ENCODE results near the gene PCSK5.
"Not testable (repeated sequence)": the region's sequence is repeated elsewhere in the genome, so short reads cannot be mapped to it uniquely, and the experiment has no call there.

The PCSK5 gene

DNA sequence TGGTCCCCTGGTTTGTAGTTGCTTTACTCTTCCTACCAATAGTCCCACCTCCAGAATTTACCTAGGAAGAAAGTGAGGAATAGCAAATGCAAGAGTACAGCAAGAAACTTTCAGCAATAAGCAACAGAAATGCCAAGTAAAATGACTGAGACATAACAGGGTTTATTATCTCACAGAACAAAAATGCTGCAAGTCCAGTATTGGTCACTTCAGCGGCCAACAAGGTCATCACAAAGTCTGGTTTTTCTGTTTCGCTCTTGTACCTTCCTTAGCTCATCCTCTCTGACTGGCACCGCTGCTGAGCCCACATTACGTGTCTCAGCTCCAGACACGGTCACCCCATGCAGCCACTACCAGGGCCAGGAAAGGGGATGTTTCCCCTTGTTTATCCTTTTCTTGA, 421.1 kb downstream of the PCSK5 start:
- no peak for DNase-seq (ENCODE audit: low read depth in 2 of 2)

DNA sequence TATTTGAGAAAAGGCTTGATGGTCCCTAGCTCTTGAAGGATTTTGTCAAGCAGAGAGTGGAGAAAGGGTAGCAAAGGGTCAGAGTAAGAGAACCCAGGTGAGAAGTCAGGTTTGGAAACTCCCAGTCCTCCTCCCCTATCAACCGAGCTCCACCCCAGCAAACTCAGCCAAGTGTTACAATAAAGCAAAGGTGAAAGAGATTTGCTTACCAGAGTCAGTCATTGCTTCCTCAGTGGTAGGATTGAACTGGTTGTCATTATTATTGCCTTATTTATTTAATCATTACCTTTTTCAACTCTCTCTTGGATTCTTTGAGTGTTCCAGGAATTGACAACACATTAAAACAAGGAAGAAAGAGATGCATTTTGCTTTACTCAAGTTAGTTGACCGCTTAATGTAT, 423.3 kb downstream of the PCSK5 start:
- DNase-seq (ENCODE audit: low read depth in 2 of 2), result no peak

DNA sequence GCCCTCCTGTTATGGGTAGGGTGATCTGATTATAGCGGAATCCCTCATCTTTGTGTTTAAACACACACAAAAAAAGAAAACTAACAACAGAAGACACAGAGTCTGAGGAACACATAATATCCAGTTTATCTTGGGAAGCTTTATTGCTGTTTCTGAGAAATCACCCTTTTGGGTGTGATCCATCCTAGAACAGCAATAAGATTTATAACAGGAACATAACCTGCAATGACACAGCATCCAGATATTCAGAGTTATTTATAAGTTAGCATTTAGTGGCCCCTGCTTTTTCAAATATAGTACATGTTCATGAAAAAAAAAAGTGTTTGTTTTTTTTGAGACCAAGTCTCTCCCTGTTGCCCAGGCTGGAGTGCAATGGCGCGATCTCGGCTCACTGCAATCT, 423.8 kb downstream of the PCSK5 start:
- no peak for DNase-seq (ENCODE audit: low read depth in 2 of 2)

DNA sequence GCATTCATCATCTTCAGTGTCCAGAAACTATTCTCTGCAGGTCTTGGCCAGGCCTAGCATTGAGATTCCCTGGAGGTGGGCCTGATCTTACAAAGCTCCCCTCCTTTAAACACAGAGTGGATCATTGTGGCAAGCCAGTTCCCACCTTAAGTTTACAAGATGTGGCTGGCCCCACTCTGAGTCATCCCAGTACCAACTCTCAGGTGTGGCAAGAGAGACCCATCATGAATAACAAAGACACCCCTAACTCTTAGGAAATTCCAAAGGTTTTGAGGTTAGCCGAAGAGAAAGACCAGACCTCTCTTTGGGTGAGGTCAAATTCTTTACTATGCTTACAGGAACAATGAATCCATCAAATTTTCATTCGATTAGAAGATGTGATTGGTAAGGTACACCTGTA, 425.6 kb downstream of the PCSK5 start:
- no peak for DNase-seq (ENCODE audit: low read depth in 2 of 2)

DNA sequence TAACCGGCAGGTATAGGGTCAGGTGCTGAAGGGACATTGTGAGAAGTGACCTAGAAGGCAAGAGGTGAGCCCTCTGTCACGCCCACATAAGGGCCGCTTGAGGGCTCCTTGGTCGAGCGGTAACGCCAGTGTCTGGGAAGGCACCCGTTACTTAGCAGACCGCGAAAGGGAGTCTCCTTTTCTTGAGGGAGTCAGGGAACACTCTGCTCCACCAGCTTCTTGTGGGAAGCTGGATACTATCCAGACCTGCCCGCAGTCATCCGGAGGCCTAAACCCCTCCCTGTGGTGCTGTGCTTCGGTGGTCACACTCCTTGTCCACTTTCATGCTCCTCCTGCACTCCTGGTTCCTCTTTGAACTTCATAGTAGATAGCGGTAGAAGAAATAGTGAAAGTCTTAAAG, 429.0 kb downstream of the PCSK5 start:
- DNase-seq (ENCODE audit: low read depth in 2 of 2), result not testable (repeated sequence)

DNA sequence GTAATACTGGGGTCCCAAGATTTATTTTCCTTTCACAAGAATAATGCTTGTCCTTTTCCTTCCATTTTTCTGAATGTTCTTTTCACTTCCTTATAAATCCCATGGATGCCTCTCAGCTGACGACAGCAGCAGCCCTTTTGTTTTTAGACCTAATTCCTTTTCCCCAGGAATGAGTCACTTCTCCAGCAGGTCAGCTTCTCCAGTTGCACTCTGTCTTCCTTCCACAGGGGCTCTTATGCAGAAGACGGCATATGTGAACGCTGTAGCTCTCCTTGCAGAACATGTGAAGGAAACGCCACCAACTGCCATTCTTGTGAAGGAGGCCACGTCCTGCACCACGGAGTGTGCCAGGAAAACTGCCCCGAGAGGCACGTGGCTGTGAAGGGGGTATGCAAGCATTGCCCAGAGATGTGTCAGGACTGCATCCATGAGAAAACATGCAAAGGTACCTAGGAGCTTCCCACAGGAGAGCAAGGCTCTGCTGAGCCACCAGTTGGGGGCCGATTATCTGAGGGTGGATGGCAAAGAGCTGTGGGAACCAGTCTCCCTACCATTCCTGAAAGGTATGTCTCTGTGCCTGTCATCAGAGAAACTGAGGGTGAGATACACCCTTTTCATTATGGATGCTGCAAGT, 430.8 kb downstream of the PCSK5 start:
- DNase-seq (ENCODE audit: low read depth in 2 of 2), result no peak

DNA sequence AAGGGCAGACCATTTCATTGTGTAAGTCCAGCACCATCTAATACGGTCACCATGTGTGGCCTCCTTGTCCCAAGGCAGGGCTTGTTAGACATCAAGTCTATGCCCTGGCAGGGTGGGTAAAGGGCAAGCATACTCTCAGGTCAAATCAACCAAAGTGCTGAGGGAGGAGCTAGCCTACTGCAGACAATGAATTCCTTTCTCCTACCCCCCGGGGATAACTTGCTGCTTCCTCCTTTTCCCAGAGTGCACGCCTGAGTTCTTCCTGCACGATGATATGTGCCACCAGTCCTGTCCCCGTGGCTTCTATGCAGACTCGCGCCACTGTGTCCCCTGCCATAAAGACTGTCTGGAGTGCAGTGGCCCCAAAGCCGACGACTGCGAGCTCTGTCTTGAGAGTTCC, 432.3 kb downstream of the PCSK5 start:
- no peak for DNase-seq (ENCODE audit: low read depth in 2 of 2)

DNA sequence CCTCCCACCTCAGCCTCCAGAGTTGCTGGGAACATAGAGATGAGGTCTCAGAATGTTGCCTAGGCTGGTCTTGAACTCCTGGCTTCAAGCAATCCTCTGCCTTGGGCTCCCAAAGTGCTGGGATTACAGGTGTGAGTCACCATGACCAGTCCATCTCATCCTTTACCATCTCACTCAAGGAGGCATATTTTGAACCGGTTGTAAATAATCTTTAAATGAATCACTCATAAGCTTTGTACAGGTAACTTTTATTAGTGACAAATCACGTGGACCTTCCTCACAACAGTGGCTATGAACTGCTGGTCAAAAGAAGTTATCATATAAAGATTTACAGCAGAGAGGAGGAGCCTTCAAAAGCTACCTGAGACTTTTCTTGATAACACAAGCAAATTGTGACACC, 433.0 kb downstream of the PCSK5 start:
- DNase-seq (ENCODE audit: low read depth in 2 of 2), result no peak

DNA sequence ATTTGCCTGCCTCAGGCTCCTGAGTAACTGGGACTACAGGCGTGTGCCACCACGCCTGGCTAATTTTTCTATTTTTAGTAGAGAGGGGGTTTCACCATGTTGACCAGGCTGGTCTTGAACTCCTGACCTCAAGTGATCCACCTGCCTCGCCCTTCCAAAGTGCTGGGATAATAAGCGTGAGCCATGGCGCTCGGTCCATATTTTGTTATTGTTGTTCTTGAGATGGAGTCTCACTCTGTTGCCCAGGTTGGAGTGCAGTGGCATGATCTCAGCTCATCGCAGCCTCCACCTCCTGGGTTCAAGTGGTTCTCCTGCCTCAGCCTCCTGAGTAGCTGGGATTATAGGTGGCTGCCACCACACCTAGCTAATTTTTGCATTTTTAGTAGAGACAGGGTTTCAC, 433.6 kb downstream of the PCSK5 start:
- not testable (repeated sequence) for DNase-seq (ENCODE audit: low read depth in 2 of 2)

DNA sequence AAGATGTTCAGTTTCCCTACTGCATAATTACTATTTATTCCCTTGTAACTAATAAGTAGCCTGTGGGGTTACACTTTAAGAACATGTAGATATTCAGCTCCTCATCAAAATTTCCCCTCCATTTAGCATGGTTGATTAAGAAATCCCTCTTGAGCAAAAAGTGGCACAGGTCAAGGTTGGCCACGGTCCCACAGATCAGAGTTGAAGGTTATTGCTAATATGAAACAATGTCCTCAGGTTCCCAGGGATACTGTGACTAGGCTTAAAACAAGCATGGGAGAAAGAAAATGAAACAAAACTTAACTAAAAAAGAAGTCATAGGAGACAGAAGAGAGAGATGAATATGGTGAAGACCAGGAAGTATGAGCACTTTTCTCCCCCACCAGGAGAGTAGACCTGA, 439.6 kb downstream of the PCSK5 start:
- DNase-seq (ENCODE audit: low read depth in 2 of 2), result no peak

DNA sequence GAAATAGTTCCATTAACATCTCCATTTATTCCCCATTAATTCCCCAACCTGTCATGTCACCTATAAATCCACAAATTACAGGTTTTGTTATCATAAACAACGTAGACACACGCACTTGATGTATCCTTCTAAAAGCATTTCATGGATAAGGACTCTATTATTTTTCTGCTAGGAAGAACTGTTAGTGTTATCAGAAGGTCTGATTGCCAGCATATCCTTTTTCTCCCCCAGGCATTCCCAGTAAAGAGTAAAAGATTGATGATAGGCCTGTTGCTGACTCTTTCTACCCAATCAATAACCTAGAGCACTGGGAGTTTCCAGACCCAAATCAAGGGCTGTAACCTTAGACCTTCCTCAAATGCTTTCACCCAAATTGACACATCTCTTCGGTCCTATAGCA, 442.9 kb downstream of the PCSK5 start:
- DNase-seq (ENCODE audit: low read depth in 2 of 2), result no peak

DNA sequence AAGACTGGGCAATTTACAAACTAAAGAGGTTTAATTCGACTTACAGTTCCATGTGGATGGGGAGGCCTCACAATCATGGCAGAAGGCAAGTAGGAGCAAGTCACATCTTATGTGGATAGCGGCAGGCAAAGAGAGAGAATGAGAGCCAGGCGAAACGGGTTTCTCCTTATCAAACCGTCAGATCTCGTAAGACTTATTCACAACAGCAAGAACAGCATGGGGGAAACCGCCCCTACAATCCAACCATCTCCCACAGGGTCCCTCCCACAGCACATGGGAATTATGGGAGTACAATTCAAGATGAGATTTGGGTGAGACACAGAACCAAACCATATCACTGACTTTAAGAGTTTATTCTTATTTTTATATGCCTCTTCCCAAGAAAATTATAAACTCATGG, 443.5 kb downstream of the PCSK5 start:
- no peak for DNase-seq (ENCODE audit: low read depth in 2 of 2)

DNA sequence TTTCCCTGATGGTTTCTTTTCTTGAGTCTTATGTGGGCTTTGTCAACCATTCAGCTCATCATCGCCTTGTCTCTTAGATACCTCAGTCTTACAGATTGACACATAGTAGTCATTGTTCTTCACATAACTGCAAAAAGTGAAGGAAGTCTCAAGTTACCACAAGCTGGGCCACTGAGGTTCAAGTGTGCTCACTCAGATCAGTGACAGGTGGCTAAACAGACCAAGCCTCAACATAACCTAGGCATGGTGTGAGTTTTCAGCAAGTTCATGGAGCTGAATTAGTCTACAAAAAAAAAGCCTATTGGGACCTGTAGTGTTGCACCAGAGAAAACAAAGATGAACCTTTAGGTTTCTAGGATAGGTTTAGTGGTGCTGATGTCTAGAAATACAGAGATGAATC, 445.6 kb downstream of the PCSK5 start:
- no peak for DNase-seq (ENCODE audit: low read depth in 2 of 2)

DNA sequence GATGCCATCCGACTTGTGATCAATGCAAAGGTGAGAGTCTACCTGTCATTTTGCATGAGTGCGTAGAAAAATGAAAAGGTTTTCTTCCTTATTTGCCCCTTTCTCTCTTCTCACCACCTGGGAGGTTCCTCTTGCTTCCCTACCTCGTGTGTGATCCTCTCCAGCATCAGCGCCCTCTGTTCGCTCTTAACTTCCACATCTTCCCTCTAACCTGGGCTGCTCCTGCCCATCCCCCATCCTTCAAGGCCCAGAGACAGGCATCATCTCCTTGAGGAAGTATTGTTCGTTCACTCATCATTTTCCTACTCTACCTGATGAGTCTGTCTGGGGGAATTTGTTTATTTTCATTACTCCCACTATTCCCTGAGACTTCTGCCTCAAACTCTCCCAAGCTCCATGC, 447.9 kb downstream of the PCSK5 start:
- DNase-seq (ENCODE audit: low read depth in 2 of 2), result no peak

DNA sequence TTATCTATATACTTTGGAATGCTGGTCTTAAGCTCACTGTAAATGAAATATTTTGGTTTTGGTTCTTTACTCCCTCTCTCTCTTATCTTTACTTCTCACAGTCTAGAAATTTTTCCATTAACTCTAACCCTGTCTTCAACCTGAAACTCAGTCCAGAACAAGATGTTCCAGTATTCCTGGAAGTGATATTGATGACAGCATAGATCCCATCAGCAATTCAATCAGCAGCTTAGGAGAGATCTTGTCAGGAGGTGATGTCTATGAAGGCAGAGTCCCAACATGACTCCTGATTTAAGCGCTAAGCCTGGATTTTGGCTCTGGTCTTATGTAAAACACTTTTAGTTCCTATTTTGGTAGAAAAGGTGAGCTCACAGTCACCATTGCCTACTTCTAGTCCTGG, 451.1 kb downstream of the PCSK5 start:
- no peak for DNase-seq (ENCODE audit: low read depth in 2 of 2)

DNA sequence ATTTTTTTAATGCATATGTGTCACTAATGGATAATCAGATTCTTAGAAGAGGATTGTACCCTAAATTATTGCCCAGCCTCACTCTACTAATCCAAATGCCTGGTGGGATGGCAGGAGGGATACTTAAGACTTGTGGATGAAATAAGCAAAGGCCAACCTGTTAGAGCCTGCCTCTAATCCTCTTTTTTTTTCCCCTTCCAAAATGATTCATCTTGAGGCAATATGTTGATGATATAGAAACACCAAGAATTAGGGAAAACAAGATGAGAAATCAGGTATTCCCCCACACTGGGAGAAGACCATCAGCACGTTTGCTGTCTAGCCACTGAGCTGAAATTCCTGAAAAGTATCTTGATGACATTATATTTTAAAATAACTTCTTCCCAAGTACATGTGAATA, 451.7 kb downstream of the PCSK5 start:
- no peak for DNase-seq (ENCODE audit: low read depth in 2 of 2)

DNA sequence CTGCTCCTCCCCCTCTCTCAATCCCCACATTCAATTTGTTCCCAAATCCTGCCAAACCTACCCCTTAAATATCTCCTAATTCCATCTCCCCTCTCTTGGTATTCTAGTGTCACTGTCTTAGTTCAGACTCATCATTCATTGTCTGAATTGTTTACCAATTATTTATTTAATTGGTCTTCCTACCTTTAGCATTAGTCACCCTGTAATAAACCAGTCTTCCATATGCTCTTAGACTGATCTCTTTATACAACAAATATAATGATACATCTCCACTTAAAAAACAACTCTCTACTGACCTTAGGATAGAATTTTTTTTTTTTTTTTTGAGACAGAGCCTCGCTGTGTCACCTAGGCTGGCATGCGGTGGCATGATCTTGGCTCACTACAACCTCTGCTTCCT, 452.4 kb downstream of the PCSK5 start:
- DNase-seq (ENCODE audit: low read depth in 2 of 2), result no peak

DNA sequence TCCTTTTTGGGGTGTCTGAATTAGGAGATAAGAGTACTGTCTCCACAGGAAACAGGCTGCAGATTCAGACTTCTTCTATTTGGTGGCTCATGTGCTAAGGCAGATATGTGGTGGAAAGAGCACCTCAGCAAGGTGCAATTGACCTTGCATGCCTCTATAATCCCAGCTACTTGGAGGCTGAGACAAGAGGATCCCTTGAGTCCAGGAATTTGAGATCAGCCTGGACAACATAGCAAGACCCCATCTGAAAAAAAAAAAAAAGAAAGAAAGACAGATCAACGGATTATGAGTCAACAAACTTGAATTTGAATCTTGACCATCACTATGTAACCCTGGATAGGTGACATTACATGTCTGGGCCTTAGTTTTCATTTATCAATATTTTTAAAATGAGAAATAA, 459.4 kb downstream of the PCSK5 start:
- DNase-seq (ENCODE audit: low read depth in 2 of 2), result no peak

DNA sequence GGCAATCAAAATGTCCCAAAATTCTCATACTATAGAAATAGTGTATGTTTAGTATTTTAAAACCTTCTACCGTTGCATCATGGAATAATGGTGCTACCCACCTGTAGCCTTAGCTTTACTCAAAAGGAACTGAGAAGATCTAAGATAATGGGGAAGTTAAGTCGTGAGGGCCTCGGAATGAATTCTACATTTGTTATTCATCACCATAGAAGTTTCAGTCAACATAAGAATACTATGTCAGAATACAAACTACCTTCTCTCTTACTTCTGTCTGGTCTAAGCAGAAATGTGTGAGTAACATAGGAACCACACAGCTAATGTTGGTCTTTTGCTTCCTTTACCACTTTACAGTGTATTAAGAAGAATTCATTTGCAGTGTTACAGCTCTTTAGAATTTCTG, 460.5 kb downstream of the PCSK5 start:
- no peak for DNase-seq (ENCODE audit: low read depth in 2 of 2)

DNA sequence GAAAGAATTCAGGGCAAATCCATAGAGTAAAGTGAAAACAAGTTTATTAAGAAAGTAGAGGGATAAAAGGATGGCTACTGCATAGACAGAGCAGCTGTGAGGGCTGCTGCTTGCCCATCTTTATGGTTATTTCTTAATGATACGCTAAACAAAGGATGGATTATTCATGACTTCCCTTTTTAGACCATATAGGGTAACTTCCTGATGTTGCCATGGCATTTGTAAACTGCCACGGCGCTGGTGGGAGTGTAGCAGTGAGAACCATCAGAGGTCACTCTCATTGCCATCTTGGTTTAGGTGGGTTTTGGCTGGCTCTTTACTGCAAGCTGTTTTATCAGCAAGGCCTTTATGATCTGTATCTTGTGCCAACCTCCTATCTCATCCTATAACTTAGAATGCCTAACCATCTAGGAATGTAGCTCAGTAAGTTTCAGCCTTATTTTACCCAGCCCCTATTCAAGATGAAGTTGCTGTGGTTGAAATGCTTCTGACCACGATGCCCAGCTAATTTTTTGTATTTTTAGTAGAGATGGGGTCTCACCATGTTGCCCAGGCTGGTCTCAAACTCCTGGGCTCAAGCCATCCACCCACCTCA, 461.6 kb downstream of the PCSK5 start:
- no peak for DNase-seq (ENCODE audit: low read depth in 2 of 2)

DNA sequence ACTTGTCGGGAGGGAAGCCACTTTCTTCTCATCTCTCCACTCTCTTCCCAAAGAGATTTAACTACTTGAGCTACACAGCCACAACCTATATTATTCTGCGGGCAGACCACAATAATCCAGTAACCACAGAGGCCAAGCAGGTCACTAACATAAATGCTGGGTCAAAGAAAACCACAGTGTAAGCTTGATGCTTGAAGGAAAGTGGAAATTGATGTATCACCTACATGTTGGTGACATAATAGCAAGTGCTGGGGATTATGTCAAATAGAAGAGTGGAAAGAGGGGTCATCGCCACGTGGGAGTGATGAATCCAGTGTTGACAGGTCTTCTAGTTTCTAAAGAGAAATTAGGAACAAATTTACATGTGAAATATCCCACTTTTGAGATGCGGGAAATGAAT, 462.8 kb downstream of the PCSK5 start:
- DNase-seq (ENCODE audit: low read depth in 2 of 2), result no peak

DNA sequence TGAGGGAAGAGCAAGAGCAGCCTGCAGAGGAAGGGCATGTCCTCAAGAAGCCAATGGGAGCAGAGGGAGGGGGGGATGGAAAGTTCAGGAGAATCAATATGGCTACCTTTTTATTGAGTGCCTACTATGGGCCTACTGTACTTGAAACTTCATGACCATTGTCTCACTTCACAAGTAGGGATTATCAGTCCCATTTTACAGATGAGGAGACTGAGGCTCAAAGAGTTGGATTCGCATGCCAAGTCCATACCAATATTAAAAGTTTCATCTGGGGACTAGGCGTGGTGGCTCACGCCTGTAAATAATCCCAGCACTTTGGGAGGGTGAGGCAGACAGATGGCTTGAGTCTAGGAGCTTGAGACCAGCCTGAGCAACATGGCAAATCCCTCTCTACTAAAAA, 463.7 kb downstream of the PCSK5 start:
- DNase-seq (ENCODE audit: low read depth in 2 of 2), result no peak

DNA sequence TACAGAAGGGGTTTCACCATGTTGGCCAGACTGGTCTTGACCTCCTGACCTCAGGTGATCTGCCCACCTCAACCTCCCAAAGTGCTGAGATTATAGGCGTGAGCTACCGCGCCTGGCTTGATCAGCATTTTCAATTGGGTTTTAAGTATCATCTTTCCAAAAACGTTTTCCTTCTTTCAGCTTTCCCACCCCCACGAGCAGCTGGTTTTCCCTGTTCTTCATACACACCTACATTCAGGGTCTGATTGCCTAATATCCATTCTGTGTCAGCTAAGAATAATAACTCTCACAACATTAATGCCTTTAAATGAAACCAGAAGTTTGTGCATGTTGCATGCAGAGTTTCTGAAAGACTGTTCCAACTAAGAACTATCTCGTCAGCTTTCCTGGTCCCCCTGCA, 465.4 kb downstream of the PCSK5 start:
- no peak for DNase-seq (ENCODE audit: low read depth in 2 of 2)

DNA sequence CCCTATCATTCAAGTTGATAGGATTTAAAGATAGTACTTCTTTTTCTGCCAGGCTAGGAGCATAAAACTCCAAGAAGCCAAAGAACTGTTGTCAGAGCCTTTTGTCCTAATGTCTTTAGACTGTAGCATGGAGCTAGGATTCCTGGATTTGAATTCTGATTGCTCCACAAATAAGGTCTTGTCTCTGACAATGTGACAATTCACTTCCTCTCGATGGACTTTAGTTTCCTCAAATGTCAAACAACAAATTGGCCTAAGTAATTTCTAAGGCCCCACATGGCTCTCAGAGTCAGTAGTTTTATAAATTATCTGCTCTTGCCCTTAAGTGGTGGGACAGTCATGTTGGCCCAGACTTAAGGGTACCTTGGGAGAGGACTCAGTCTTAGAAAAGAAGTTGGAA, 467.1 kb downstream of the PCSK5 start:
- no peak for DNase-seq (ENCODE audit: low read depth in 2 of 2)
